ENCODE measurements around the gene KRTAP5-10.
"Not testable (repeated sequence)": the region's sequence is repeated elsewhere in the genome, so short reads cannot be mapped to it uniquely, and the experiment has no call there.

DNA sequence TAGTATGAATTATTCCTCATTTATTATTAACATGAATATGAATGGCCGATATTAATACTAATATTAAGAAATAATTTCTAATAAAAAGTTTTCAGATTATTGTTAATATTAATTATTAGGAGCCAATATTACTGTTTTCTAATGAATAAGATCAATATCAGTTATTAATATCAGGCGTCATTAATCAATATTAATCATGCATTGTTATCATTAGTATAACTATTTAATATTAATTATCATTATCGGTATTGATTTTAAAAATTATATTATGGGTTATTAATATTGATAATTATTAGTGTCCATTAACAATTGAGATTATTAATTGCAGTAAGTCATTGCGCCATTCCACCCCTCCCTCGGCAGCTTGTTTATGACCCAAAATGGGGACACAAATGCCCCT, 20.3 kb downstream of the KRTAP5-10 start:
- not testable (repeated sequence) for TF ChIP-seq EZH2phosphoT487 (IDR thresholded peaks at IDR 0.05; ENCODE audit: insufficient read depth, low read depth); EZH2 (IDR thresholded peaks at IDR 0.05; ENCODE audit: insufficient read depth, poor library complexity, severe bottlenecking)
